Endothelial cell (in vitro differentiated cells): ENCODE results near the gene IREB2. TPM values are rescaled to one million over a fixed set of nuclear protein-coding genes. Genes with fewer than 3 reads are reported as not detected.

Experiments
- DNase-seq: peaks from one replicate; pipeline ENCODE4 v3.0.0; 2021; ENCODE audit warnings: low spot score
- H3K27ac Mint-ChIP-seq: one replicate; pipeline ENCODE4 v1.8.0; 2021; ENCODE audit warnings: mixed read lengths, inconsistent platforms; ENCODE audit not compliant: unreplicated experiment
- H3K27me3 Mint-ChIP-seq: one replicate; pipeline ENCODE4 v1.8.0; 2021; ENCODE audit warnings: mild to moderate bottlenecking, moderate library complexity, mixed read lengths, inconsistent platforms; ENCODE audit not compliant: unreplicated experiment
- H3K36me3 Mint-ChIP-seq: one replicate; pipeline ENCODE4 v1.8.0; 2021; ENCODE audit warnings: mild to moderate bottlenecking, low read depth, mixed read lengths, inconsistent platforms; ENCODE audit not compliant: unreplicated experiment
- H3K4me1 Mint-ChIP-seq: one replicate; pipeline ENCODE4 v1.8.0; 2021; ENCODE audit warnings: mild to moderate bottlenecking, mixed read lengths, inconsistent platforms; ENCODE audit not compliant: unreplicated experiment
- H3K4me3 Mint-ChIP-seq: one replicate; pipeline ENCODE4 v1.8.0; 2021; ENCODE audit warnings: mild to moderate bottlenecking, mixed read lengths, inconsistent platforms; ENCODE audit not compliant: unreplicated experiment
- H3K9me3 Mint-ChIP-seq: one replicate; pipeline ENCODE4 v1.8.0; 2021; ENCODE audit warnings: mixed read lengths, inconsistent platforms; ENCODE audit not compliant: unreplicated experiment
- CTCF ChIP-seq: fragments of 200-600 bp; sonication (generic); IDR thresholded peaks from one replicate; pipeline ENCODE4 v1.5.0; 2021; ENCODE audit warnings: antibody characterized with exemption; ENCODE audit not compliant: unreplicated experiment
- total RNA-seq: library from RNA; stranded (reverse); fragmentation: NEBNext Ultra II Directional; extraction: Animal tissue kit (Norgen Biotek cat#: 25700); gene quantifications from one replicate; pipeline ENCODE4 v1.2.1, GENCODE V29; 2021; ENCODE audit not compliant: unreplicated experiment

Gene IREB2
- total RNA-seq, 1 donor from 2014 or later = 71.3 TPM

DNA sequence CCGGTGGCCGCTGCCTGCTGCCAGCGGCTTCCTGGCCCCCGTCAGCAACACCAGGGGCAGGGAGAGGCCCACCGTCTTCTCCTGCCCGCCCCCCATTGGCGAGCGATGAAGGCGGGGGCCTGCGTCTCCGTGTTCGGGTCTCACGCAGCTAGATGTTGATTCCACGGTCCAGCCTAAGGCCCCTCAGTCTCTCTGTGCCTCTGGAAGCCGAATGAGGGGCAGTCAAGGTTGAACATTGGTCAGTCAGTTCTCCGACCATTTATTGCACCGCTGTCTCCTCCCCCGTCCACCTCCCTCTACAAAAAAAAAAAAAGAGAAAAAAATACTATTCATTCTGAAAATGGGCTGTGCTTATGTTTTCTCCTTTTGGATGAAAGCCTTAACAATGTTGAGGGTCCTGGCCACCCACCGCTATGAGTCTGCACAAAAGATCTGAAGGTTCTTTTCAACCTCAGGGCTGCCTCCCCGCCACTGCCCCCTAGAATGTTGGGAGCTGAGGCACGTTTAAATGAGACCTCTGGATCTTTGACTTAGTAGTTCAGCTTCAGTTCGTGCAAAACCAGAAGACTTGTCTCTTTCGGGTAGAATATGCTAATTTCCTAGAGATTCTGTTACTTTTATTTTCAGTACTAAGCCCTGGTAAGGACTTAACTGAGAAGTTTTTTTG, 736 bp downstream of the IREB2 start:
- peaks cover 5% of the 10 kb centered on the region for H3K36me3 Mint-ChIP-seq
- peak overlapping the region; percentile 97 for H3K4me3 Mint-ChIP-seq
- peaks cover 22% of the 10 kb centered on the region for H3K4me1 Mint-ChIP-seq
- no peaks in the 10 kb centered on the region for H3K9me3 Mint-ChIP-seq
- H3K27ac Mint-ChIP-seq = peak overlapping the region; percentile 96
- H3K27me3 Mint-ChIP-seq = peaks cover 10% of the 10 kb centered on the region
- no peak for TF ChIP-seq CTCF
- peak; percentile 49 for DNase-seq

GRCh38 chr15:78440375-78441373, 2.7 kb downstream of the IREB2 start:
- H3K27me3 Mint-ChIP-seq = peaks cover 10% of the 10 kb centered on the region
- H3K4me3 Mint-ChIP-seq = no peak overlapping the region
- H3K9me3 Mint-ChIP-seq = no peaks in the 10 kb centered on the region
- no peak for DNase-seq
- TF ChIP-seq CTCF = no peak
- peaks cover 12% of the 10 kb centered on the region for H3K36me3 Mint-ChIP-seq
- peak overlapping the region; percentile 18 for H3K27ac Mint-ChIP-seq
- H3K4me1 Mint-ChIP-seq = peaks cover 22% of the 10 kb centered on the region

DNA sequence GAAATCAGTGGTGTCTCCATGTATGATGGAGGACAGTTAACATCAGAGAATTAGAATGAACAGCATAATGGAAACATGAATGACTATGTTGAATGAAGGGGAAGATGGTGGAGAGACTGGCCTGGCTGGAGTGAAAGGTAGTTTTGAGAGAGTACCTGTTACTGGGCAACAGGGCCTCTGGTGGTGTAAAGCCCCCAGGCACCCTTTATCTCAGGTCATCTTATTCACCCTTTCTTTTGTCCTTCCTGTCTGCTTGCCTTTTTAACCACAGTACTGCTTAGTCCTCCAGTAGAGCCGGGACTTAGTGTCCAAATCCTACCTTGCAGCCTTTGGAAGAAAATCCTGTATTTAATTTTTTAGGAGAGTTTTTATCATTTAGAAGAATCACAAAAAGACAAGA, 6.2 kb downstream of the IREB2 start:
- H3K27ac Mint-ChIP-seq = no peak overlapping the region
- peaks cover under 1% of the 10 kb centered on the region for H3K27me3 Mint-ChIP-seq
- H3K4me1 Mint-ChIP-seq = peaks cover 4% of the 10 kb centered on the region
- TF ChIP-seq CTCF = no peak
- no peaks in the 10 kb centered on the region for H3K9me3 Mint-ChIP-seq
- H3K36me3 Mint-ChIP-seq = peaks cover 24% of the 10 kb centered on the region
- DNase-seq = no peak
- no peak overlapping the region for H3K4me3 Mint-ChIP-seq

- no peak for TF ChIP-seq CTCF
- Mint-ChIP-seq H3K4me3 (no peak overlapping the region), H3K9me3 (no peaks in the 10 kb centered on the region), H3K36me3 (peaks cover 34% of the 10 kb centered on the region), H3K27ac (no peak overlapping the region), H3K27me3 (peaks cover 3% of the 10 kb centered on the region), H3K4me1 (no peaks in the 10 kb centered on the region)
- DNase-seq = no peak
Observed at GRCh38 chr15:78445875-78446274, 7.9 kb downstream of the IREB2 start.
